ENCODE data around the gene LACTB.
A peak's percentile ranks its signal among the peaks of the same experiment; 100 is the strongest.

LACTB gene

GRCh38 chr15:63114465-63114864 is 7.2 kb upstream of the LACTB start:
- H3K4me2 ChIP-seq (ENCODE audit: low read length) = no peak overlapping the region
- no peak overlapping the region for H3K18ac ChIP-seq (ENCODE audit: low read length)
- no peak overlapping the region for H2AK5ac ChIP-seq (ENCODE audit: low read length)
- H3K27me3 ChIP-seq (ENCODE audit: insufficient read depth, low read length) = no peaks in the 10 kb centered on the region
- no peak overlapping the region for H3K9ac ChIP-seq (ENCODE audit: low read length)
- H3K27ac ChIP-seq (ENCODE audit: low read depth, low read length) = no peak overlapping the region
- H3K9me3 ChIP-seq (ENCODE audit: insufficient read depth, low read depth, low read length) = peaks cover 2% of the 10 kb centered on the region
- no peak for DNase-seq
- H3K4me3 ChIP-seq (ENCODE audit: low read depth, low read length) = no peak overlapping the region
- no peak overlapping the region for H4K91ac ChIP-seq (ENCODE audit: low read depth, low read length)
- H4K12ac ChIP-seq (ENCODE audit: low read depth, low read length) = no peak overlapping the region
- H2BK5ac ChIP-seq (ENCODE audit: low read depth, low read length, poor library complexity) = no peak overlapping the region
- no peak overlapping the region for H4K8ac ChIP-seq (ENCODE audit: low read depth, low read length)
- H2BK12ac ChIP-seq (ENCODE audit: low read length) = no peak overlapping the region
- no CpG with 5 or more reads among the region's 2 CpGs for WGBS (ENCODE audit: extremely low coverage, insufficient coverage, insufficient read length)
- H3K4me1 ChIP-seq (ENCODE audit: control insufficient read depth in 1 of 2, insufficient read depth in 2 of 2, low read length in 2 of 2) = peaks cover 4 to 8% of the 10 kb centered on the region in 2 experiments
- no peaks in the 10 kb centered on the region for H3K79me1 ChIP-seq (ENCODE audit: low read length)
- no peak overlapping the region for H3K4ac ChIP-seq (ENCODE audit: low read depth, low read length)
- H3K36me3 ChIP-seq (ENCODE audit: control insufficient read depth in 1 of 2, insufficient read depth in 2 of 2, low read length in 2 of 2) = no peaks in the 10 kb centered on the region
- H3K14ac ChIP-seq (ENCODE audit: low read length) = no peak overlapping the region
- H3K23ac ChIP-seq (ENCODE audit: low read length) = no peak overlapping the region
- no peak overlapping the region for H2AFZ ChIP-seq (ENCODE audit: insufficient read depth, low read length, poor library complexity)
- H3K79me2 ChIP-seq (ENCODE audit: control insufficient read depth, insufficient read depth, low read length, poor library complexity) = no peaks in the 10 kb centered on the region
- no peak overlapping the region for H2BK120ac ChIP-seq (ENCODE audit: insufficient read depth, low read length, poor library complexity)

- peaks cover 2% of the 10 kb centered on the region for H3K9me3 ChIP-seq (ENCODE audit: insufficient read depth, low read depth, low read length)
- peaks cover 6% of the 10 kb centered on the region for H3K79me2 ChIP-seq (ENCODE audit: control insufficient read depth, insufficient read depth, low read length, poor library complexity)
- H3K18ac ChIP-seq (ENCODE audit: low read length) = no peak overlapping the region
- H3K4me3 ChIP-seq (ENCODE audit: low read depth, low read length) = no peak overlapping the region
- H3K4me1 ChIP-seq (ENCODE audit: control insufficient read depth in 1 of 2, insufficient read depth in 2 of 2, low read length in 2 of 2) = peaks cover 2 to 3% of the 10 kb centered on the region in 2 experiments
- WGBS (ENCODE audit: extremely low coverage, insufficient coverage, insufficient read length) = no CpG with 5 or more reads among the region's 3 CpGs
- peaks cover 8% of the 10 kb centered on the region for H3K79me1 ChIP-seq (ENCODE audit: low read length)
- H4K12ac ChIP-seq (ENCODE audit: low read depth, low read length) = no peak overlapping the region
- no peak overlapping the region for H2BK12ac ChIP-seq (ENCODE audit: low read length)
- no peak overlapping the region for H4K8ac ChIP-seq (ENCODE audit: low read depth, low read length)
- DNase-seq = no peak
- no peak overlapping the region for H3K23ac ChIP-seq (ENCODE audit: low read length)
- H3K27ac ChIP-seq (ENCODE audit: low read depth, low read length) = no peak overlapping the region
- H3K14ac ChIP-seq (ENCODE audit: low read length) = no peak overlapping the region
- no peak overlapping the region for H3K4ac ChIP-seq (ENCODE audit: low read depth, low read length)
- no peak overlapping the region for H4K91ac ChIP-seq (ENCODE audit: low read depth, low read length)
- H2BK120ac ChIP-seq (ENCODE audit: insufficient read depth, low read length, poor library complexity) = no peak overlapping the region
- no peak overlapping the region for H3K4me2 ChIP-seq (ENCODE audit: low read length)
- H3K36me3 ChIP-seq (ENCODE audit: control insufficient read depth in 1 of 2, insufficient read depth in 2 of 2, low read length in 2 of 2) = peaks cover 0 to 3% of the 10 kb centered on the region in 2 experiments
- H2AK5ac ChIP-seq (ENCODE audit: low read length) = no peak overlapping the region
- H2BK5ac ChIP-seq (ENCODE audit: low read depth, low read length, poor library complexity) = no peak overlapping the region
- no peak overlapping the region for H3K9ac ChIP-seq (ENCODE audit: low read length)
- no peaks in the 10 kb centered on the region for H3K27me3 ChIP-seq (ENCODE audit: insufficient read depth, low read length)
- H2AFZ ChIP-seq (ENCODE audit: insufficient read depth, low read length, poor library complexity) = no peak overlapping the region
These were observed 2.8 kb upstream of the LACTB start for GRCh38 chr15:63118854-63119253.

- no peak overlapping the region for H2AK5ac ChIP-seq (ENCODE audit: low read length)
- peak overlapping the region; percentile 83 for H3K14ac ChIP-seq (ENCODE audit: low read length)
- no peaks in the 10 kb centered on the region for H3K27me3 ChIP-seq (ENCODE audit: insufficient read depth, low read length)
- no peak overlapping the region for H2BK12ac ChIP-seq (ENCODE audit: low read length)
- peak overlapping the region; percentile 59 for H3K18ac ChIP-seq (ENCODE audit: low read length)
- peak overlapping the region; percentile 61 for H3K9ac ChIP-seq (ENCODE audit: low read length)
- DNase-seq = peak; percentile 77
- peak overlapping the region; percentile 91 for H3K4me3 ChIP-seq (ENCODE audit: low read depth, low read length)
- H4K91ac ChIP-seq (ENCODE audit: low read depth, low read length) = peak overlapping the region; percentile 69
- peak overlapping the region; percentile 35 for H3K4ac ChIP-seq (ENCODE audit: low read depth, low read length)
- peak overlapping the region; percentile 66 for H2AFZ ChIP-seq (ENCODE audit: insufficient read depth, low read length, poor library complexity)
- H4K12ac ChIP-seq (ENCODE audit: low read depth, low read length) = peak overlapping the region; percentile 74
- peak overlapping the region; percentile 31 for H2BK120ac ChIP-seq (ENCODE audit: insufficient read depth, low read length, poor library complexity)
- no peaks in the 10 kb centered on the region for H3K4me1 ChIP-seq (ENCODE audit: control insufficient read depth in 1 of 2, insufficient read depth in 2 of 2, low read length in 2 of 2)
- no peaks in the 10 kb centered on the region for H3K9me3 ChIP-seq (ENCODE audit: insufficient read depth, low read depth, low read length)
- H3K23ac ChIP-seq (ENCODE audit: low read length) = no peak overlapping the region
- peaks cover 0 to 7% of the 10 kb centered on the region in 2 experiments for H3K36me3 ChIP-seq (ENCODE audit: control insufficient read depth in 1 of 2, insufficient read depth in 2 of 2, low read length in 2 of 2)
- peak overlapping the region; percentile 79 for H3K4me2 ChIP-seq (ENCODE audit: low read length)
- H4K8ac ChIP-seq (ENCODE audit: low read depth, low read length) = peak overlapping the region; percentile 71
- peak overlapping the region; percentile 57 for H2BK5ac ChIP-seq (ENCODE audit: low read depth, low read length, poor library complexity)
- peaks cover 6% of the 10 kb centered on the region for H3K79me2 ChIP-seq (ENCODE audit: control insufficient read depth, insufficient read depth, low read length, poor library complexity)
- peaks cover 8% of the 10 kb centered on the region for H3K79me1 ChIP-seq (ENCODE audit: low read length)
- H3K27ac ChIP-seq (ENCODE audit: low read depth, low read length) = peak overlapping the region; percentile 32
- WGBS (ENCODE audit: extremely low coverage, insufficient coverage, insufficient read length) = no CpG with 5 or more reads among the region's 59 CpGs
These were observed 578 bp downstream of the LACTB start for GRCh38 chr15:63122002-63122875.

- Histone ChIP-seq H3K23ac (ENCODE audit: low read length) (no peak overlapping the region), H3K18ac (ENCODE audit: low read length) (no peak overlapping the region), H2AFZ (ENCODE audit: insufficient read depth, low read length, poor library complexity) (no peak overlapping the region), H2AK5ac (ENCODE audit: low read length) (no peak overlapping the region), H3K79me1 (ENCODE audit: low read length) (peaks cover 8% of the 10 kb centered on the region), H3K4me2 (ENCODE audit: low read length) (no peak overlapping the region), H4K12ac (ENCODE audit: low read depth, low read length) (no peak overlapping the region), H3K27me3 (ENCODE audit: insufficient read depth, low read length) (no peaks in the 10 kb centered on the region), H3K27ac (ENCODE audit: low read depth, low read length) (no peak overlapping the region), H3K4me3 (ENCODE audit: low read depth, low read length) (no peak overlapping the region), H3K4me1 (ENCODE audit: control insufficient read depth in 1 of 2, insufficient read depth in 2 of 2, low read length in 2 of 2) (no peaks in the 10 kb centered on the region), H2BK120ac (ENCODE audit: insufficient read depth, low read length, poor library complexity) (no peak overlapping the region), H3K14ac (ENCODE audit: low read length) (no peak overlapping the region), H2BK12ac (ENCODE audit: low read length) (no peak overlapping the region), H4K91ac (ENCODE audit: low read depth, low read length) (no peak overlapping the region), H3K4ac (ENCODE audit: low read depth, low read length) (no peak overlapping the region), H3K9me3 (ENCODE audit: insufficient read depth, low read depth, low read length) (no peaks in the 10 kb centered on the region), H3K79me2 (ENCODE audit: control insufficient read depth, insufficient read depth, low read length, poor library complexity) (peaks cover 6% of the 10 kb centered on the region), H3K9ac (ENCODE audit: low read length) (no peak overlapping the region), H4K8ac (ENCODE audit: low read depth, low read length) (no peak overlapping the region), H2BK5ac (ENCODE audit: low read depth, low read length, poor library complexity) (no peak overlapping the region), H3K36me3 (ENCODE audit: control insufficient read depth in 1 of 2, insufficient read depth in 2 of 2, low read length in 2 of 2) (peaks cover 0 to 10% of the 10 kb centered on the region in 2 experiments)
- no CpG with 5 or more reads among the region's 9 CpGs for WGBS (ENCODE audit: extremely low coverage, insufficient coverage, insufficient read length)
- no peak for DNase-seq
These were observed 2.8 kb downstream of the LACTB start for GRCh38 chr15:63124506-63124905.
